ENCODE results near the gene ZNF341.

Gene ZNF341

DNA sequence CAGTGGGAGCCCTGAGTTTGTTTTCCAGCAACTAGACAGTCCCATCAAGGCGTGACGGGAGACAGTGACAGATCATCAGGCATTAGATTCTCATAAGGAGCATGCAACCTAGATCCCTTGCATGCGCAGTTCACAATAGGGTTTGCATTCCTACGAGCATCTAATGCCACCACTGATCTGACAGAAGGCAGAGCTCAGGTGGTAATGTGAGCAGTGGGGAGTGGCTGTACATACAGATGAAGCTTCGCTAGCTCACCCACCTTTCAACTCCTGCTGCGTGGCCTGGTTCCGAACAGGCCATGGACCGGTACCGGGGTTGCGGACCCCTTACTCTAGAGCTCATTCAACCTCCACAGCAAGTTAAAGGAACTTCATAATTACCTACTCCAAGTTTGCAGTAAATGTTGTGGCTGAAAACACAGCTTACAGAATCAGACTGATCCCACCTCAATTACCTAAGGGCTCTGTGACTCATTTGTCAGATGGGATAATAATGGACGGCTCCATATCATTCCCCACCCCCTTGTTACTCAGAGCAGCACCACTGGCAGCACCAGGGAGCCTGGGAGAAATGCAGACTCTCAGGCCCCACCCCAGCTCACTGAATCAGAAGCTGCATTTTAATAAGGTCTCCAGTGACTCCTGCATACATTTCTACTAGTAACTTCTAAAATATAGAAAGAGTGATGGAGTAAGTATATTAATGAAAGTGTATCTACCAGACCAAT lies 27.4 kb upstream of the ZNF341 start:
- TF ChIP-seq, protein P1, sequence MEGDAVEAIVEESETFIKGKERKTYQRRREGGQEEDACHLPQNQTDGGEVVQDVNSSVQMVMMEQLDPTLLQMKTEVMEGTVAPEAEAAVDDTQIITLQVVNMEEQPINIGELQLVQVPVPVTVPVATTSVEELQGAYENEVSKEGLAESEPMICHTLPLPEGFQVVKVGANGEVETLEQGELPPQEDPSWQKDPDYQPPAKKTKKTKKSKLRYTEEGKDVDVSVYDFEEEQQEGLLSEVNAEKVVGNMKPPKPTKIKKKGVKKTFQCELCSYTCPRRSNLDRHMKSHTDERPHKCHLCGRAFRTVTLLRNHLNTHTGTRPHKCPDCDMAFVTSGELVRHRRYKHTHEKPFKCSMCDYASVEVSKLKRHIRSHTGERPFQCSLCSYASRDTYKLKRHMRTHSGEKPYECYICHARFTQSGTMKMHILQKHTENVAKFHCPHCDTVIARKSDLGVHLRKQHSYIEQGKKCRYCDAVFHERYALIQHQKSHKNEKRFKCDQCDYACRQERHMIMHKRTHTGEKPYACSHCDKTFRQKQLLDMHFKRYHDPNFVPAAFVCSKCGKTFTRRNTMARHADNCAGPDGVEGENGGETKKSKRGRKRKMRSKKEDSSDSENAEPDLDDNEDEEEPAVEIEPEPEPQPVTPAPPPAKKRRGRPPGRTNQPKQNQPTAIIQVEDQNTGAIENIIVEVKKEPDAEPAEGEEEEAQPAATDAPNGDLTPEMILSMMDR (IDR thresholded peaks at IDR 0.05; ENCODE audit: low read length), result no peak
- TF ChIP-seq EZH2phosphoT487 (IDR thresholded peaks at IDR 0.05; ENCODE audit: low read length) (no peak), EZH2 (optimal IDR thresholded peaks at IDR 0.05; ENCODE audit: low read depth, low read length) (no peak)
- no peak overlapping the region for H3K27ac ChIP-seq (ENCODE audit: low read length)
- no peak overlapping the region for H3K9ac ChIP-seq (ENCODE audit: low read length)
- no peaks in the 10 kb centered on the region for H3K27me3 ChIP-seq (replicated peaks; ENCODE audit: insufficient read depth, low read length)
- no peaks in the 10 kb centered on the region for H3K4me1 ChIP-seq (ENCODE audit: low read length)
- no peaks in the 10 kb centered on the region for H3F3A ChIP-seq (ENCODE audit: insufficient read depth, low read length)
- DNase-seq, result no peak
- H4K20me1 ChIP-seq (ENCODE audit: insufficient read depth, low read length), result no peaks in the 10 kb centered on the region
- H3K9me2 ChIP-seq (replicated peaks; ENCODE audit: insufficient read depth, low read length), result no peaks in the 10 kb centered on the region
- no peak overlapping the region for H3K4me2 ChIP-seq (ENCODE audit: low read depth, low read length)
- H3K79me2 ChIP-seq (ENCODE audit: low read length), result no peaks in the 10 kb centered on the region
- no peak overlapping the region for H2AFZ ChIP-seq (ENCODE audit: low read length)
- no peaks in the 10 kb centered on the region for H3K36me3 ChIP-seq (replicated peaks; ENCODE audit: insufficient read depth, low read length)
- H3K9me3 ChIP-seq (replicated peaks; ENCODE audit: insufficient read depth, low read length), result no peaks in the 10 kb centered on the region
- no peak overlapping the region for H3K4me3 ChIP-seq (ENCODE audit: low read length)

DNA sequence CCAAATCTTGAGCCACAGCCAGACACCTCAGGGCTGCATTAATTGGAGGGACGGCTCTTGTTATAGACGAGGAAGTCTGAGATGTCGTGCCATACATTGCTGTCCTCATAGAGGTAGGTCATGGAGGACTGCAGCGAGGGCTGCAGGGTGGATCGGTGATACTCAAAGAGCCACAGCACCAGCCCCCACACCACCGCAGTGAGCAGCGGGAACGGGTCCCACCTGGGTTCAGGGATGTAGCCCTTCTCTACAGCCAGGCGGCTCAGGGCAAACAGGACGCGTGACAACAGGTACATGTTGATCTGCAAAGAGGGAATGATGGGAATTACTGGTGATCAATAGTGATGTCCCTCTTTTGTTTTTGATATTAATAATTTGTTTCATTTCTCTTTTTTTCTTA lies 24.1 kb upstream of the ZNF341 start:
- Histone ChIP-seq H3K4me1 (ENCODE audit: low read length) (no peaks in the 10 kb centered on the region), H2AFZ (ENCODE audit: low read length) (no peak overlapping the region), H3K27ac (ENCODE audit: low read length) (no peak overlapping the region), H3K27me3 (replicated peaks; ENCODE audit: insufficient read depth, low read length) (no peaks in the 10 kb centered on the region), H3K79me2 (ENCODE audit: low read length) (no peaks in the 10 kb centered on the region), H4K20me1 (ENCODE audit: insufficient read depth, low read length) (no peaks in the 10 kb centered on the region), H3K36me3 (replicated peaks; ENCODE audit: insufficient read depth, low read length) (no peaks in the 10 kb centered on the region), H3K9me2 (replicated peaks; ENCODE audit: insufficient read depth, low read length) (no peaks in the 10 kb centered on the region), H3K4me3 (ENCODE audit: low read length) (no peak overlapping the region), H3K4me2 (ENCODE audit: low read depth, low read length) (no peak overlapping the region), H3K9me3 (replicated peaks; ENCODE audit: insufficient read depth, low read length) (no peaks in the 10 kb centered on the region), H3F3A (ENCODE audit: insufficient read depth, low read length) (no peaks in the 10 kb centered on the region), H3K9ac (ENCODE audit: low read length) (no peak overlapping the region)
- TF ChIP-seq EZH2phosphoT487 (IDR thresholded peaks at IDR 0.05; ENCODE audit: low read length), result no peak
- TF ChIP-seq, protein P1 (IDR thresholded peaks at IDR 0.05; ENCODE audit: low read length), result no peak
- no peak for TF ChIP-seq EZH2 (optimal IDR thresholded peaks at IDR 0.05; ENCODE audit: low read depth, low read length)
- DNase-seq, result no peak

DNA sequence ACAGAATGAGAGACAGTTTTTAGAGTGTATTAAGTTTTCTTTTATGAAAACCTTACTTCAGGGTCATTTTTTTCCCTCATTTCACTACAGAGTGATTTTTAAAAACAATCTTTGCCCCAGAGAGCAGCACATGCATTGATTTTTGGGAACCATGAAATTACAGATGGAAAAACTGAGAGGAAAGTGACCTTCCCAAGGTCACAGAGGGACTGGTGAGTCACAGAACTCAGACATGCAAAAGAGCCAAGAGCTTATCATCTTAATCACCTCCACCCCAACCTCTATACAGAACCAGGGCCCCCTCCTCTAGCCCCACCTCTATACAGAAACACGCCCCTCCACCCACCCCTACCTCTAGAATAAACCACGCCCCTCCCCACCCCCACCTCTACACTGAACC lies 22.4 kb upstream of the ZNF341 start:
- H3F3A ChIP-seq (ENCODE audit: insufficient read depth, low read length), result no peaks in the 10 kb centered on the region
- no peak overlapping the region for H3K4me3 ChIP-seq (ENCODE audit: low read length)
- H3K9ac ChIP-seq (ENCODE audit: low read length), result no peak overlapping the region
- no peak overlapping the region for H2AFZ ChIP-seq (ENCODE audit: low read length)
- no peaks in the 10 kb centered on the region for H3K27me3 ChIP-seq (replicated peaks; ENCODE audit: insufficient read depth, low read length)
- no peaks in the 10 kb centered on the region for H3K79me2 ChIP-seq (ENCODE audit: low read length)
- H3K4me2 ChIP-seq (ENCODE audit: low read depth, low read length), result no peak overlapping the region
- H3K27ac ChIP-seq (ENCODE audit: low read length), result no peak overlapping the region
- TF ChIP-seq EZH2phosphoT487 (IDR thresholded peaks at IDR 0.05; ENCODE audit: low read length) (no peak), EZH2 (optimal IDR thresholded peaks at IDR 0.05; ENCODE audit: low read depth, low read length) (no peak)
- TF ChIP-seq, protein P1 (IDR thresholded peaks at IDR 0.05; ENCODE audit: low read length), result no peak
- no peaks in the 10 kb centered on the region for H3K4me1 ChIP-seq (ENCODE audit: low read length)
- no peak for DNase-seq
- H4K20me1 ChIP-seq (ENCODE audit: insufficient read depth, low read length), result no peaks in the 10 kb centered on the region
- no peaks in the 10 kb centered on the region for H3K36me3 ChIP-seq (replicated peaks; ENCODE audit: insufficient read depth, low read length)
- no peaks in the 10 kb centered on the region for H3K9me3 ChIP-seq (replicated peaks; ENCODE audit: insufficient read depth, low read length)
- H3K9me2 ChIP-seq (replicated peaks; ENCODE audit: insufficient read depth, low read length), result no peaks in the 10 kb centered on the region

All from MM.1S (cell line).